GM23338 (cell line): ENCODE results near the gene RNF130. TPM values are rescaled to one million over a fixed set of nuclear protein-coding genes. Genes with fewer than 3 reads are reported as not detected.
A peak's percentile ranks its signal among the peaks of the same experiment; 100 is the strongest.

Experiments used
- ATAC-seq: fragments of 200-7000 bp; cut with Tn5 transposase; 3 replicates; pipeline ENCODE4 v1.9.1; 2020
- DNase-seq: peaks from one replicate; pipeline ENCODE4 v3.0.0-alpha.2; 2015; ENCODE audit warnings: low spot score
- H2AFZ ChIP-seq: fragments of 200-600 bp; sonication (generic); 2 replicates; pipeline ENCODE4 v1.8.0; 2016; ENCODE audit warnings: antibody characterized with exemption, mild to moderate bottlenecking, moderate library complexity
- H3F3A ChIP-seq: fragments of 200-600 bp; sonication (generic); replicated peaks from 2 replicates; pipeline ENCODE4 v1.8.0; 2017; ENCODE audit warnings: antibody characterized with exemption, mixed run types, low read depth
- H3K27ac ChIP-seq: fragments of 200-600 bp; sonication (generic); 2 replicates; pipeline ENCODE4 v1.6.1; 2016; ENCODE audit warnings: low read depth
- H3K27me3 ChIP-seq: fragments of 200-600 bp; sonication (generic); 2 replicates; pipeline ENCODE4 v1.8.0; 2016; ENCODE audit warnings: mild to moderate bottlenecking, mixed run types, moderate library complexity; ENCODE audit not compliant: insufficient read depth
- H3K36me3 ChIP-seq: fragments of 200-600 bp; sonication (generic); 2 replicates; pipeline ENCODE4 v1.8.0; 2016; ENCODE audit warnings: mild to moderate bottlenecking; ENCODE audit not compliant: insufficient read depth
- H3K4me1 ChIP-seq: fragments of 200-600 bp; sonication (generic); 2 replicates; pipeline ENCODE4 v1.8.0; 2016; ENCODE audit warnings: mild to moderate bottlenecking, moderate library complexity; ENCODE audit not compliant: insufficient read depth
- H3K4me2 ChIP-seq: fragments of 200-600 bp; sonication (generic); 2 replicates; pipeline ENCODE4 v1.7.1; 2017; ENCODE audit warnings: mixed run types
- H3K4me3 ChIP-seq: fragments of 200-600 bp; sonication (generic); 2 replicates; pipeline ENCODE4 v1.6.1; 2016; ENCODE audit warnings: mixed run types
- H3K79me2 ChIP-seq: fragments of 200-600 bp; sonication (generic); replicated peaks from 2 replicates; pipeline ENCODE4 v1.8.0; 2017; ENCODE audit warnings: mild to moderate bottlenecking; ENCODE audit not compliant: insufficient read depth
- H3K9me2 ChIP-seq: fragments of 200-600 bp; sonication (generic); 2 replicates; pipeline ENCODE4 v1.8.0; 2017; ENCODE audit not compliant: insufficient read depth
- H4K20me1 ChIP-seq: fragments of 200-600 bp; sonication (generic); replicated peaks from 2 replicates; pipeline ENCODE4 v1.8.0; 2017; ENCODE audit warnings: mild to moderate bottlenecking; ENCODE audit not compliant: insufficient read depth
- H3K27ac Mint-ChIP-seq: 2 replicates; pipeline ENCODE4 v1.8.0; 2020; ENCODE audit warnings: inconsistent platforms, mild to moderate bottlenecking, moderate library complexity, mixed read lengths
- H3K27me3 Mint-ChIP-seq: 3 replicates; pipeline ENCODE4 v1.8.0; 2022; ENCODE audit warnings: low read depth, mild to moderate bottlenecking, moderate library complexity, mixed read lengths, inconsistent platforms; ENCODE audit not compliant: insufficient read depth, poor library complexity
- H3K36me3 Mint-ChIP-seq: 3 replicates; pipeline ENCODE4 v1.8.0; 2021; ENCODE audit warnings: low read depth, mild to moderate bottlenecking, inconsistent platforms, moderate library complexity, mixed read lengths
- H3K4me1 Mint-ChIP-seq: 3 replicates; pipeline ENCODE4 v1.8.0; 2020; ENCODE audit warnings: mild to moderate bottlenecking, inconsistent platforms, mixed read lengths
- H3K4me3 Mint-ChIP-seq: 3 replicates; pipeline ENCODE4 v1.8.0; 2021; ENCODE audit warnings: moderate library complexity, mild to moderate bottlenecking, inconsistent platforms, mixed read lengths
- H3K9me3 Mint-ChIP-seq: 3 replicates; pipeline ENCODE4 v1.8.0; 2020; ENCODE audit warnings: moderate library complexity, mild to moderate bottlenecking, inconsistent platforms, mixed read lengths
- CREB1 ChIP-seq: fragments of 250-450 bp; sonication (Bioruptor Pico); IDR thresholded peaks from 2 replicates; pipeline ENCODE4 v1.5.0; 2020; ENCODE audit warnings: low read depth, mild to moderate bottlenecking, moderate library complexity
- EZH2phosphoT487 ChIP-seq: fragments of 200-600 bp; sonication (generic); IDR thresholded peaks from one replicate; pipeline ENCODE4 v1.8.1; 2018; ENCODE audit warnings: antibody characterized with exemption; ENCODE audit not compliant: unreplicated experiment
- JUNB ChIP-seq: IDR thresholded peaks from one replicate; pipeline ENCODE4 v1.6.1; 2016; ENCODE audit warnings: antibody characterized with exemption; ENCODE audit not compliant: unreplicated experiment
- REST ChIP-seq: IDR thresholded peaks from one replicate; pipeline ENCODE4 v1.6.1; 2018; ENCODE audit warnings: antibody characterized with exemption; ENCODE audit not compliant: unreplicated experiment
- ZNF114 ChIP-seq: fragments of 250-450 bp; sonication (Bioruptor Pico); IDR thresholded peaks from 2 replicates; pipeline ENCODE4 v1.5.0; 2020; ENCODE audit warnings: mild to moderate bottlenecking, moderate library complexity
- ZNF462 ChIP-seq: fragments of 250-450 bp; sonication (Bioruptor Pico); IDR thresholded peaks from 2 replicates; pipeline ENCODE4 v1.5.0; 2020; ENCODE audit warnings: mild to moderate bottlenecking, moderate library complexity
- polyA plus RNA-seq: library from polyadenylated mRNA; unstranded; fragments of >200 nt; fragmentation: Nextera tagmentation; extraction: Ambion mirVana; gene quantifications from 2 replicates; pipeline ENCODE4 v1.2.1, GENCODE V29; 2016
- total RNA-seq: library from RNA; depleted of rRNA; stranded (reverse); fragments of >200 nt; shearing (Covaris generic); gene quantifications from 2 replicates; pipeline ENCODE4 v1.2.3, GENCODE V29; 2014

RNF130 gene
- total and polyA plus RNA-seq, 2 experiments from 2014 or later = 60.1 to 97.3 TPM

GRCh38 chr5:179906294-179906794 is 165.2 kb downstream of the RNF130 start:
- Mint-ChIP-seq H3K27me3 (peaks cover 16% of the 10 kb centered on the region), H3K27ac (no peak overlapping the region), H3K4me3 (peak overlapping the region; percentile 83), H3K9me3 (no peaks in the 10 kb centered on the region), H3K4me1 (peaks cover 2% of the 10 kb centered on the region; the same call in 1 of the 3 replicates), H3K36me3 (peaks cover 19% of the 10 kb centered on the region)
- Histone ChIP-seq H4K20me1 (peaks cover 3% of the 10 kb centered on the region; the same call in 1 of the 2 replicates), H3K4me1 (peaks cover 13% of the 10 kb centered on the region), H3K79me2 (peaks cover 10% of the 10 kb centered on the region), H3K27me3 (no peaks in the 10 kb centered on the region), H3K36me3 (no peaks in the 10 kb centered on the region), H3K4me2 (peak overlapping the region; percentile 83), H3K27ac (no peak overlapping the region), H3F3A (peaks cover 21% of the 10 kb centered on the region), H2AFZ (no peak overlapping the region; the same call in 1 of the 2 replicates), H3K9me2 (no peaks in the 10 kb centered on the region), H3K4me3 (peak overlapping the region; percentile 68)
- DNase-seq (peak; percentile 37), ATAC-seq (peak; percentile 2; the same call in 1 of the 3 replicates)
- no peak for TF ChIP-seq ZNF114 (CRISPR knock-in tag)
- TF ChIP-seq ZNF462 (CRISPR knock-in tag) = no peak
- TF ChIP-seq EZH2phosphoT487 = no peak

- peaks cover 10% of the 10 kb centered on the region for H3K79me2 ChIP-seq
- no peaks in the 10 kb centered on the region for H3K9me2 ChIP-seq
- no peak overlapping the region for H3K4me2 ChIP-seq
- H3K36me3 ChIP-seq = no peaks in the 10 kb centered on the region
- H4K20me1 ChIP-seq = peaks cover 3% of the 10 kb centered on the region; the same call in 1 of the 2 replicates
- H3K4me1 ChIP-seq = peaks cover 13% of the 10 kb centered on the region
- Mint-ChIP-seq H3K36me3 (peaks cover 19% of the 10 kb centered on the region), H3K4me3 (no peak overlapping the region), H3K4me1 (peaks cover 2% of the 10 kb centered on the region; the same call in 1 of the 3 replicates), H3K27me3 (peaks cover 16% of the 10 kb centered on the region), H3K27ac (no peak overlapping the region), H3K9me3 (no peaks in the 10 kb centered on the region)
- H3K27me3 ChIP-seq = no peaks in the 10 kb centered on the region
- ATAC-seq (no peak), DNase-seq (no peak)
- no peak overlapping the region for H3K27ac ChIP-seq
- no peak overlapping the region for H3K4me3 ChIP-seq
- no peak overlapping the region for H2AFZ ChIP-seq
- H3F3A ChIP-seq = peaks cover 24% of the 10 kb centered on the region
- TF ChIP-seq CREB1 (CRISPR knock-in tag) (no peak), JUNB (no peak), REST (no peak)
Measured at GRCh38 chr5:179905161-179905560, 166.4 kb downstream of the RNF130 start.
